HG03575 (cell line): Measurements from ENCODE around the gene KRTAP10-7.
"Not testable (repeated sequence)": the region's sequence is repeated elsewhere in the genome, so short reads cannot be mapped to it uniquely, and the experiment has no call there.

Experiments
- ATAC-seq: cut with Tn5 transposase; IDR thresholded peaks from one replicate; pipeline ENCODE4 v1.9.1; 2021; ENCODE audit not compliant: unreplicated experiment, insufficient number of reproducible peaks, low FRiP score; ENCODE audit errors: extremely low read depth

The KRTAP10-7 gene, protein sequence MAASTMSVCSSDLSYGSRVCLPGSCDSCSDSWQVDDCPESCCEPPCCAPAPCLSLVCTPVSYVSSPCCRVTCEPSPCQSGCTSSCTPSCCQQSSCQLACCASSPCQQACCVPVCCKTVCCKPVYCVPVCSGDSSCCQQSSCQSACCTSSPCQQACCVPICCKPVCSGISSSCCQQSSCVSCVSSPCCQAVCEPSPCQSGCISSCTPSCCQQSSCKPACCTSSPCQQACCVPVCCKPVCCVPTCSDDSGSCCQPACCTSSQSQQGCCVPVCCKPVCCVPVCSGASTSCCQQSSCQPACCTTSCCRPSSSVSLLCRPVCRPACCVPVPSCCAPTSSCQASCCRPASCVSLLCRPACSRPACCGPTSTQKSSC

DNA sequence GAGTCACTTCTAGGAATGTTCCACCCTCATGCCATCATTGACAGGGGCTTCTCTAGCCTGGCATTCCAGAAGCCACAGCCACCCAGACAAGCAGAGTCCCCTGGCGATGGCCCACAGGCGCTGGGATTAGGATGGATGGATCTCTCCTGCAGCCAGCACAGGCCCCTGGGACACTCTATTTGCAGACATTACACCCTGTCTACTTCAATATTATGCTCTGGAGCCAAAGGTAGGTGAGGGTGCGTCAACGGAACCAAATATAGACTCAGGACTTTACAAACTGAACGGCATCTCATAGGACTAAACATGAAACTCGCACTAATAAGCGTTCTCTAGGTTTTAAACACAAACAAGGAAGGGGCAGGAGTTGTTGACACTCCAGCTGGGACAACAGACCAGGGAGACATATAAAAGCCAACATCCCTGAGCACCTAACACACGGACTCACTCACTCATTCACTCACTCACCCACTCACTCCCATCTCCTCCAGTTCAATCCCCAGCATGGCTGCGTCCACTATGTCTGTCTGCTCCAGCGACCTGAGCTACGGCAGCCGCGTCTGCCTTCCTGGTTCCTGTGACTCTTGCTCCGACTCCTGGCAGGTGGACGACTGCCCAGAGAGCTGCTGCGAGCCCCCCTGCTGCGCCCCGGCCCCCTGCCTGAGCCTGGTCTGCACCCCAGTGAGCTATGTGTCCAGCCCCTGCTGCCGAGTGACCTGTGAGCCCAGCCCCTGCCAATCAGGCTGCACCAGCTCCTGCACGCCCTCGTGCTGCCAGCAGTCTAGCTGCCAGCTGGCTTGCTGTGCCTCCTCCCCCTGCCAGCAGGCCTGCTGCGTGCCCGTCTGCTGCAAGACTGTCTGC is at the start of gene KRTAP10-7:
KRTAP10-7 (plus strand) TSS at position 480 of the 861 bp plus-strand sequence; CDS start at position 505, 25 bp downstream.
- not testable (repeated sequence) for ATAC-seq

DNA sequence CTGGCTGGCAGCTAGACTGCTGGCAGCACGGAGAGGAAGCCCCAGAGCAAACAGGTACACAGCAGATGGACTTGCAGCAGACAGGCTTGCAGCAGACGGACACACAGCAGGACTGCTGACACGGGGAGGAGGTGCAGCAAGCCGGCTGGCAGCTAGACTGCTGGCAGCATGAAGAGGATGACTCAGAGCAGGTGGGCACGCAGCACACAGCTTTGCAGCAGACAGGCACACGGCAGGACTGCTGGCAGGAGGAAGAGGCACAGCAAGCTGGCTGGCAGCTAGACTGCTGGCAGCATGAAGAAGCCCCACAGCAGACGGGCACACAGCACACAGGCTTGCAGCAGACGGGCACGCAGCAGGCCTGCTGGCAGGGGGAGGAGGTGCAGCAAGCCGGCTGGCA is 49.6 kb upstream of the KRTAP10-7 start:
- no peak for ATAC-seq

DNA sequence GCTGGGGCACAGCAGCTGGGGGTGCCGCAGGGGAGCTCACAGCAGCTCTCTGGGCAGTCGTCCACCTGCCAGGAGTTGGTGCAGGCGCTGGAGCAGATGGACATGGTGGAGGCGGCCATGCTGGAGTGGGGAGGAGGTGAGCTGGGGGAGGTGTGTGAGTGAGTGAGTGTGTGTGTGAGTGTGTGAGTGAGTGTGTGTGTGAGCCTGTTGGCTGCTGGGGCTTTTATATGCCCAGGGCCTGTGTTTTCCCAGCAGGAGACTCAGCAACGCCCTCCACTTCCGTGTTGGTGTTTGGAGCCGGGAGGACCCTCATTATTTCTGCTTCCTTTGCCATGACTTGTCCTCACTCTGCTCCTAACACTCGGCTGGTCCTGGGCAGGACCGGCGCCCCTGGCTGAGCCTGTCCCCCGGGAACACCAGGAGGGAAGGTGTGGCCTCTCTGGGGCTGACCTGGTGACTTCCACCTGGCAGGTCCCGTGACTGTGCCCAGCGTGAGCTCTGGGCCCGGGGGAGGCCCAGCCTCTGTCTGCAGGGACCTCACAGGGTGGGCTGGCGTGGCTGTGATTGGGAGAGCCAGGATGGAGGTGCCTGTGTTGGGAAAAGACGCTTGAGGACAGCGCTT is 48.9 kb upstream of the KRTAP10-7 start, which contains the start of gene KRTAP10-2:
KRTAP10-2 (minus strand) TSS at position 166 of the 622 bp plus-strand sequence; CDS start at position 119, 47 bp downstream.
- ATAC-seq = no peak

- ATAC-seq = no peak
Measured at GRCh38 chr21:44552136-44552535, 48.3 kb upstream of the KRTAP10-7 start.

DNA sequence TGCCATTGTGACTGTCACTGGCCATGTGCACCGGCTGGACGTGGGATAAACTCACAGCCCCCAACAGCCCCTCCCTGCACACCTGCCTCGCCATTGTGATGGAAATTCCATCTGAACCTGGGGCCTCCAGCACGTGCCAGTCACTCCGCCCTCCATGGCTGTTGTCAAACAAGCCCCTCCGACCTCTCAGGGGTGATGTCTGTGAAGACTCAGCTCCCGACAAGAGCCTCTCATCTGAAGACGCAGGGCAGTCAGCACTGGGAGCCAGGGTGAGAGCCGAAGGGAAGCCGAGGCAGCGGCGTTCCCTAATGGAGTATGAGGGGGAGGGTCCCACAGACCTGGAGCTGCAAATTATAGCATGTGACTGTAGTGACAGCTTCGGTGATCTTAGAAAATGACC is 47.7 kb upstream of the KRTAP10-7 start:
- ATAC-seq = no peak

- no peak for ATAC-seq
Measured at GRCh38 chr21:44555200-44555875, 45.1 kb upstream of the KRTAP10-7 start.

- ATAC-seq = no peak
Measured at GRCh38 chr21:44556879-44557278, 43.5 kb upstream of the KRTAP10-7 start.

GRCh38 chr21:44557491-44558328 is 42.7 kb upstream of the KRTAP10-7 start:
- no peak for ATAC-seq

GRCh38 chr21:44558329-44558675 is 42.1 kb upstream of the KRTAP10-7 start:
- not testable (repeated sequence) for ATAC-seq

- ATAC-seq = no peak
Measured at GRCh38 chr21:44558695-44559094, 41.7 kb upstream of the KRTAP10-7 start, which contains the start of gene KRTAP10-3. TSS of gene KRTAP10-3 (minus strand) at chr21:44558795. CDS start at chr21:44558715, 80 bp downstream.

GRCh38 chr21:44564099-44564498 is 36.3 kb upstream of the KRTAP10-7 start:
- no peak for ATAC-seq

DNA sequence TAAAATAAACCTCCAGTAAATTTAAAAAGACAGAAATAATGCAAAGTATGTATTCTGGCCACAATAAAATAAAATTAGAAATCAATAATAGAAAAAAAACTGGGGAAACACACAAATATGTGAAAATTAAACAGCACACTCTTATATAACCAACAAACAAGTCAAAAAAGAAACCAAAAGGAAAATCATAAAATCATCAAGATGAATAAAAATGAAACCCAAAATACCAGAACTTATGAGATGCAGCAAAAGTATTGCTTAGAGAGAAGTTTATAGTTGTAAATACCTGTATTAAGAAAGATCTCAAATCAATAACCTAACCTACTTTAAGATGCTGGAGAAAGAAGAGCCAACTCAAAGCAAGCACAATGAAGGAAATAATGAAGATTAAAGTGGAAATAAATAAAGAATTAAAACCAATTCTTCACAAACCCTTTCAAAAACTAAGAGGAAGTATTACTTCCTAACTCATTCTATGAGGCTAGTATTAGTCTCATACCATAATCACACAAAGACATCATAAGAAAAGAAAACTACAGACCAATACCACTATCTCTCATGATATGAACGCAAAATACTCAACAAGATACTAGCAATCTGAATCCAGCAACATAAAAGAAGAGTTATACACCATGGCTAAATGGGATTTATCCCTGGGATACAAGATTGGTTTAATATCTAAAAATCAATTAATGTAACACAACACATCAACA is 35.4 kb upstream of the KRTAP10-7 start:
- no peak for ATAC-seq

GRCh38 chr21:44566403-44566802 is 34.0 kb upstream of the KRTAP10-7 start:
- no peak for ATAC-seq

GRCh38 chr21:44567481-44568171 is 32.8 kb upstream of the KRTAP10-7 start:
- no peak for ATAC-seq

- no peak for ATAC-seq
Measured at GRCh38 chr21:44568261-44568660, 32.1 kb upstream of the KRTAP10-7 start.

- no peak for ATAC-seq
Measured at GRCh38 chr21:44568667-44569556, 31.5 kb upstream of the KRTAP10-7 start.
